ENCODE measurements around the gene CWC27. TPM values are rescaled to one million over a fixed set of nuclear protein-coding genes. Genes with fewer than 3 reads are reported as not detected.
"Not testable (repeated sequence)": the region's sequence is repeated elsewhere in the genome, so short reads cannot be mapped to it uniquely, and the experiment has no call there.

CWC27 gene
- total RNA-seq, 2 donors from 2014 or later = 8.5 to 12.5 TPM

DNA sequence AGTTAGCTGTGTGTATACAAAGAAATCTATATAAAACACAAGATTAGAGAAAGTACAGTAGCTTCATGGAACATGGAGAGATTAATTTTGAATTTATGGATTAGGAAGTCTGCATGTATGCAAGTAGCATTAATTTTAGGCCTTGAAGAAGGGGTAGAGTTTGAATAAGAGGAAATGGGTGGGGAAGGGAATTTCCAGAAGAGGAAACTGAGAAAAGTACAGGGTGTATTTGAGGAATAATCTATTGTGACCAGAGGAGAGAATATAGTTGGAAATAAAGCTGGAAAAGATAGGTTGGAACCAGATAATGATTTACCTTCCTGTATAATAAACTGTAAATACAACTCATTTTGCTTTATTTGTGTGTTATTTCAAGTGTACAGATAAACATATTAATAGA lies 53.6 kb downstream of the CWC27 start:
- no peaks in the 10 kb centered on the region for H3K4me1 ChIP-seq (replicated peaks)
- intact Hi-C loops (cut with DNase I) = no loop called here

DNA sequence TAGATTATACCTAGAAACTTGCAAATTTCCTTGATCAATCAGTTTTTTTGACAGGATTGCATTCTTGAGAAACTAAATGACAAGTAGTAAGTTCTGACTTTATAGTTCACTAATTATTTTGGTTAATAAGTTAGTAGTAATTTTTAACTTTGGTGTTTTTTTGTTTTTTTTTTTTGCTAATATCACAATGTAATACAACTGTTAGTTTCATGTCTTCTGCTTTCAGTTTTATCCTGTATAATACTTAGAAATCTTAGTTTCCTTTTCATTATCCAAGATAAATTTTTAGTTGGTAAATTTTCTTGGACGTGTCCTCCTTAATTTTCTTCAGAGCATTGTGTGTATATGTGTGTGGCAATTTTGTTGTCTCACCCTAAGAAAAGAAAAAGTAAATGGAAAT lies 57.8 kb downstream of the CWC27 start:
- no peak overlapping the region for H3K27ac ChIP-seq
- H3K4me3 ChIP-seq = no peak overlapping the region
- H3K4me1 ChIP-seq (replicated peaks) = no peaks in the 10 kb centered on the region
- H3K36me3 ChIP-seq = no peaks in the 10 kb centered on the region
- intact Hi-C loops (cut with DNase I) = no loop called here
- no peaks in the 10 kb centered on the region for H3K9me3 ChIP-seq
- TF ChIP-seq POLR2AphosphoS5 (IDR thresholded peaks at IDR 0.05) (no peak), POLR2A (IDR thresholded peaks at IDR 0.05) (no peak)
- TF ChIP-seq, protein P1, sequence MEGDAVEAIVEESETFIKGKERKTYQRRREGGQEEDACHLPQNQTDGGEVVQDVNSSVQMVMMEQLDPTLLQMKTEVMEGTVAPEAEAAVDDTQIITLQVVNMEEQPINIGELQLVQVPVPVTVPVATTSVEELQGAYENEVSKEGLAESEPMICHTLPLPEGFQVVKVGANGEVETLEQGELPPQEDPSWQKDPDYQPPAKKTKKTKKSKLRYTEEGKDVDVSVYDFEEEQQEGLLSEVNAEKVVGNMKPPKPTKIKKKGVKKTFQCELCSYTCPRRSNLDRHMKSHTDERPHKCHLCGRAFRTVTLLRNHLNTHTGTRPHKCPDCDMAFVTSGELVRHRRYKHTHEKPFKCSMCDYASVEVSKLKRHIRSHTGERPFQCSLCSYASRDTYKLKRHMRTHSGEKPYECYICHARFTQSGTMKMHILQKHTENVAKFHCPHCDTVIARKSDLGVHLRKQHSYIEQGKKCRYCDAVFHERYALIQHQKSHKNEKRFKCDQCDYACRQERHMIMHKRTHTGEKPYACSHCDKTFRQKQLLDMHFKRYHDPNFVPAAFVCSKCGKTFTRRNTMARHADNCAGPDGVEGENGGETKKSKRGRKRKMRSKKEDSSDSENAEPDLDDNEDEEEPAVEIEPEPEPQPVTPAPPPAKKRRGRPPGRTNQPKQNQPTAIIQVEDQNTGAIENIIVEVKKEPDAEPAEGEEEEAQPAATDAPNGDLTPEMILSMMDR (IDR thresholded peaks at IDR 0.05) = no peak
- H3K27me3 ChIP-seq (replicated peaks; ENCODE audit: insufficient read depth) = no peaks in the 10 kb centered on the region
- DNase-seq (ENCODE audit: low spot score) = no peak
- WGBS = 86% methylated on average over 1 of the region's 1 CpG

More for the DNA sequence above, 53.6 kb downstream of the CWC27 start:
- no peak for DNase-seq (ENCODE audit: low spot score)
- TF ChIP-seq, protein P1 (IDR thresholded peaks at IDR 0.05) = no peak
- no peak for TF ChIP-seq POLR2A (IDR thresholded peaks at IDR 0.05)
- no peak for TF ChIP-seq POLR2AphosphoS5 (IDR thresholded peaks at IDR 0.05)
- Histone ChIP-seq H3K9me3 (no peaks in the 10 kb centered on the region), H3K4me3 (no peak overlapping the region), H3K27me3 (replicated peaks; ENCODE audit: insufficient read depth) (no peaks in the 10 kb centered on the region), H3K27ac (no peak overlapping the region), H3K36me3 (no peaks in the 10 kb centered on the region)

DNA sequence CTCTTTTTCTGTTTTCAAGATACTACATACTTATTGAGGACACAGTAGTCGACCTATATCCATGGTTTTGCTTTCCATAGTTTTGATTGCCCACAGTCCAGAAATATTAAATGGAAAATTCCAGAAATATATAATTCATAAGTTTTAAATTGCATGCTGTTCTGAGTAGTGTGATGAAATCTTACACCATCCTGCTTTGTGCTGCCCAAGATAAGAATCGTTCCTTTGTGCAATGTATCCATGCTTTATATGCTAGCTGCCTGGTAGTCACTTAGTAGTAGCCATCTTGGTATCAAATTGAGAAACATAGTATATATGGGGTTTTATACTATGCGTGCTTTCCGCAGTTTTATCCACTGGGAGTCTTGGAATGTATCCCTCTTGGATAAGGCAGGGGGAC lies 59.0 kb downstream of the CWC27 start:
- H3K4me1 ChIP-seq (replicated peaks) = no peaks in the 10 kb centered on the region
- no peak overlapping the region for H3K27ac ChIP-seq
- DNase-seq (ENCODE audit: low spot score) = no peak
- H3K4me3 ChIP-seq = no peak overlapping the region
- no peaks in the 10 kb centered on the region for H3K36me3 ChIP-seq
- TF ChIP-seq POLR2AphosphoS5 (IDR thresholded peaks at IDR 0.05) (no peak), POLR2A (IDR thresholded peaks at IDR 0.05) (no peak)
- TF ChIP-seq, protein P1 (IDR thresholded peaks at IDR 0.05) = no peak
- 92% methylated on average over 4 of the region's 4 CpGs for WGBS
- no peaks in the 10 kb centered on the region for H3K9me3 ChIP-seq
- no peaks in the 10 kb centered on the region for H3K27me3 ChIP-seq (replicated peaks; ENCODE audit: insufficient read depth)
- intact Hi-C loops (cut with DNase I) = no loop called here

DNA sequence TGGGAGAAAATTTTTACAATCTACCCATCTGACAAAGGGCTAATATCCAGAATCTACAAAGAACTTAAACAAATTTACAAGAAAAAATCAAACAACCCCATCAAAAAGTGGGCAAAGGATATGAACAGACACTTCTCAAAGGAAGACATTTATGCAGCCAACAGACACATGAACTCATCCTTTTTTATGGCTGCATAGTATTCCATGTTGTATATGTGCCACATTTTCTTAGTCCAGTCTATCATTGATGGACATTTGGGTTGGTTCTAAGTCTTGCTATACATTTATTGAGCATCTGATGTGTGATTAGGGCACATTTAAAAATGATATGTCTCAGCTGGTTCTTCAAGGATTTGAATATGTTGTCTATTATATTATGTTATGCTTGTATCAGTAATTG lies 61.9 kb downstream of the CWC27 start:
- intact Hi-C loops (cut with DNase I); DNase-seq (ENCODE audit: low spot score); H3K4me1 ChIP-seq (replicated peaks); H3K27me3 ChIP-seq (replicated peaks; ENCODE audit: insufficient read depth); H3K36me3 ChIP-seq; H3K4me3 ChIP-seq; H3K27ac ChIP-seq; H3K9me3 ChIP-seq: not testable (repeated sequence)

DNA sequence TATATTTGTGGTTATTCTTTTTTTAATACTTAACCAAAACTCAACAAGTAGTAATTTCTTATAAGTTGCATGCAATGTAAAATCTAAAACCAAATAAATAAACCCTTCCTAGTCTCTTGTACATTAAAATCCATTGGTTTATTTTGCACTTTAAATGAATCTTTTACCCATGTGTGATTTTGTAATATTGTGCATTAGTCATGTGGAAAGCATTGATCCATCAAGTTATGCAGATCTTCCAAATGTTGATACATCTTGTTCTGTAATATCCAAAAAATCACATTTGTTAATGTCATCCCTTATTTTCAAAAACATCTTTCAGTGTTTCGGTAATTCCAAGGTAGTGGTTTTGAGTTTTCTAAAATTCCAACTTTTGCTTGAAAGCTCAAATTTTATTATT lies 63.3 kb downstream of the CWC27 start:
- no peaks in the 10 kb centered on the region for H3K27me3 ChIP-seq (replicated peaks; ENCODE audit: insufficient read depth)
- no peak overlapping the region for H3K27ac ChIP-seq
- no peak for TF ChIP-seq POLR2AphosphoS5 (IDR thresholded peaks at IDR 0.05)
- no peak for TF ChIP-seq POLR2A (IDR thresholded peaks at IDR 0.05)
- TF ChIP-seq, protein P1 (IDR thresholded peaks at IDR 0.05) = no peak
- H3K9me3 ChIP-seq = no peaks in the 10 kb centered on the region
- H3K4me3 ChIP-seq = no peak overlapping the region
- no peaks in the 10 kb centered on the region for H3K36me3 ChIP-seq
- WGBS = 93% methylated on average over 1 of the region's 1 CpG
- DNase-seq (ENCODE audit: low spot score) = no peak
- no peaks in the 10 kb centered on the region for H3K4me1 ChIP-seq (replicated peaks)
- intact Hi-C loops (cut with DNase I) = no loop called here
